Panc1 (cell line): ENCODE results near the gene SCRN2. TPM values are rescaled to one million over a fixed set of nuclear protein-coding genes. Genes with fewer than 3 reads are reported as not detected.

Source experiments
- ATAC-seq: fragments of 200-7000 bp; cut with Tn5 transposase; 2 replicates; pipeline ENCODE4 v1.9.1; 2020; ENCODE audit warnings: mild to moderate bottlenecking, moderate library complexity
- BruUV-seq: library from RNA; stranded (reverse); fragments of 400-500 nt; replicated peaks from 2 replicates; lab custom pipeline; 2021; lab: Mats Ljungman, UMichigan
- CTCF ChIA-PET: fragments of 300-600 bp; sonication (Branson Sonifier 250); formaldehyde crosslinking; loops from one replicate; lab custom pipeline; 2022; ENCODE audit warnings: antibody characterized with exemption; lab: Charles Lee
- POLR2A ChIA-PET: fragments of 300-600 bp; sonication (Branson Sonifier 250); formaldehyde crosslinking; loops from one replicate; lab custom pipeline; 2022; ENCODE audit warnings: antibody characterized with exemption; lab: Charles Lee
- DNase-seq: peaks from one replicate; pipeline ENCODE4 v3.0.0-alpha.2; 2010; ENCODE audit warnings: low read depth, low spot score
- H3K27ac ChIP-seq: 2 replicates; pipeline ENCODE4 v1.5.1; 2011; ENCODE audit warnings: mild to moderate bottlenecking, low read length, inconsistent platforms
- H3K27me3 ChIP-seq: fragments of 200-500 bp; sonication (Bioruptor generic); 2 replicates; pipeline ENCODE4 v1.6.0; 2014; ENCODE audit warnings: low read length, inconsistent platforms; ENCODE audit not compliant: control insufficient read depth, insufficient read depth
- H3K36me3 ChIP-seq: fragments of 200-500 bp; sonication (Bioruptor generic); 2 replicates; pipeline ENCODE4 v1.5.1; 2014; ENCODE audit warnings: inconsistent platforms, mild to moderate bottlenecking, low read length, moderate library complexity; ENCODE audit not compliant: control insufficient read depth, insufficient read depth
- H3K4me1 ChIP-seq: 2 replicates; pipeline ENCODE4 v1.5.1; 2011; ENCODE audit warnings: inconsistent platforms, mild to moderate bottlenecking, low read length, moderate library complexity; ENCODE audit not compliant: control insufficient read depth, insufficient read depth
- H3K4me3 ChIP-seq, 2 experiments: 2 replicates each; pipeline ENCODE4 v1.5.1; 2011 to 2012; ENCODE audit warnings: low read depth in 2 of 2, low read length in 2 of 2, mild to moderate bottlenecking in 2 of 2, inconsistent platforms in 1 of 2, moderate library complexity in 1 of 2
- H3K9me3 ChIP-seq: fragments of 200-500 bp; sonication (Bioruptor generic); 2 replicates; pipeline ENCODE4 v1.5.1; 2014; ENCODE audit warnings: low read depth, mild to moderate bottlenecking, inconsistent platforms, low read length, moderate library complexity; ENCODE audit not compliant: control insufficient read depth, insufficient read depth
- CTCF ChIP-seq: fragments of 450-650 bp; IDR thresholded peaks from 2 replicates; pipeline ENCODE4 v1.5.1; 2017; ENCODE audit warnings: mild to moderate bottlenecking
- POLR2AphosphoS5 ChIP-seq: IDR thresholded peaks from 2 replicates; pipeline ENCODE4 v1.6.1; 2012; ENCODE audit warnings: mild to moderate bottlenecking, low read depth, low read length, moderate library complexity
- REST ChIP-seq, 2 experiments: IDR thresholded peaks; 2 replicates each; pipeline ENCODE4 v1.6.1; 2011 to 2012; ENCODE audit warnings: low read depth in 2 of 2, control low read depth in 1 of 2, low read length in 1 of 2, mild to moderate bottlenecking in 1 of 2, moderate library complexity in 1 of 2; ENCODE audit not compliant: insufficient read depth in 1 of 2
- SIN3A ChIP-seq: IDR thresholded peaks from 2 replicates; pipeline ENCODE4 v1.6.1; 2012; ENCODE audit warnings: low read depth, mild to moderate bottlenecking, low read length, moderate library complexity, borderline replicate concordance; ENCODE audit not compliant: insufficient read depth
- TCF7L2 ChIP-seq: IDR thresholded peaks from 2 replicates; pipeline ENCODE4 v1.6.1; 2011; ENCODE audit warnings: mild to moderate bottlenecking, low read depth, low read length, inconsistent platforms
- in situ Hi-C: cut with HindIII; loops from 2 replicates; pipeline ENCODE4 v1.10.0; 2016; ENCODE audit warnings: low sequenced_read_pairs, low pct_unique_long_range_greater_than_20kb
- intact Hi-C: fragments of 100-400 bp; cut with micrococcal nuclease; formaldehyde crosslinking; loops from one replicate; pipeline ENCODE4 v1.10.0; 2022; ENCODE audit not compliant: unreplicated experiment
- total RNA-seq: library from RNA; stranded (reverse); gene quantifications from one replicate; pipeline ENCODE4 v1.2.1, GENCODE V29; 2021; ENCODE audit not compliant: unreplicated experiment

SCRN2 gene
- total RNA-seq, 1 experiment from 2014 or later = 34.9 TPM

- ATAC-seq (no peak), DNase-seq (no peak)
- no TSS peak for BruUV-seq
- in situ Hi-C loops (no loop called here), intact Hi-C loops (no loop called here)
- Histone ChIP-seq H3K27me3 (no peaks in the 10 kb centered on the region), H3K27ac (no peak overlapping the region), H3K9me3 (no peaks in the 10 kb centered on the region), H3K4me1 (peaks cover 5% of the 10 kb centered on the region; the same call in 1 of the 2 replicates), H3K4me3 (no peak overlapping the region), H3K36me3 (no peaks in the 10 kb centered on the region)
- ChIA-PET POLR2A (no interaction called here), CTCF (interaction anchor here (7.6 kb wide), 1 partner anchor 46 kb away, joined by 78 read pairs; the partner anchor contains the start of gene SCRN2)
- TF ChIP-seq TCF7L2 = no peak
- TF ChIP-seq POLR2AphosphoS5 = no peak
- TF ChIP-seq REST (IDR thresholded peaks at IDR 0.05; ENCODE audit: insufficient read depth in 1 of 2, low read depth in 2 of 2, low read length in 1 of 2) = no peak
- no peak for TF ChIP-seq SIN3A
- no peak for TF ChIP-seq CTCF
Measured at GRCh38 chr17:47888293-47888692, 47.2 kb upstream of the SCRN2 start.

- Histone ChIP-seq H3K27ac (no peak overlapping the region), H3K4me1 (peaks cover 12% of the 10 kb centered on the region; the same call in 1 of the 2 replicates), H3K4me3 (no peak overlapping the region), H3K9me3 (no peaks in the 10 kb centered on the region), H3K36me3 (no peaks in the 10 kb centered on the region), H3K27me3 (no peaks in the 10 kb centered on the region)
- POLR2A ChIA-PET = no interaction called here
- ATAC-seq = no peak
- TF ChIP-seq TCF7L2 = no peak
- no peak for TF ChIP-seq SIN3A
- no peak for TF ChIP-seq REST (IDR thresholded peaks at IDR 0.05; ENCODE audit: insufficient read depth in 1 of 2, low read depth in 2 of 2, low read length in 1 of 2)
- TF ChIP-seq CTCF = no peak
- DNase-seq = no peak
- in situ Hi-C loops = no loop called here
- CTCF ChIA-PET = interaction anchor here (0.7 to 1.8 kb wide), 2 partner anchors 41 to 55 kb away, joined by 3 to 11 read pairs; no protein-coding TSS in a partner anchor
- intact Hi-C loops = no loop called here
- no TSS peak for BruUV-seq
Measured at GRCh38 chr17:47884905-47885730, 44.0 kb upstream of the SCRN2 start.
